Measurements from ENCODE around the gene CACNA1B.

DNA sequence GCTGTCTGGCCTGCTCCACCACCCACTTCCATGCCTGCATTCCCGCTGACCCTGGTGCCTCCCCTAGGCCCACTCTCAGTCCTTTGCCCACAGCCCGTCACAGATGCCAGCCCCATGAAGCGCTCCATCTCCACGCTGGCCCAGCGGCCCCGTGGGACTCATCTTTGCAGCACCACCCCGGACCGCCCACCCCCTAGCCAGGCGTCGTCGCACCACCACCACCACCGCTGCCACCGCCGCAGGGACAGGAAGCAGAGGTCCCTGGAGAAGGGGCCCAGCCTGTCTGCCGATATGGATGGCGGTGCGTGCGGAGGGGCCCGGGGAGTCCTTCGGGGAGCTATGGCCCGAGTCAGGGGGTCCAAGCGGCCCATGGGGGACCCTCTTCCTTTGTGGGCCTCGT is 242.5 kb downstream of the CACNA1B start:
- no peak for TF ChIP-seq POLR2A (IDR thresholded peaks at IDR 0.05)
- no peak for TF ChIP-seq CTCF (IDR thresholded peaks at IDR 0.05)

Data from gastroesophageal sphincter (tissue), 3 donors.